ENCODE measurements around the gene ZC3H12D.

- TF ChIP-seq EP300 (IDR thresholded peaks at IDR 0.05; ENCODE audit: low read depth in 2 of 2, low read length in 2 of 2) (no peak), EP300 (CRISPR knock-in tag; IDR thresholded peaks at IDR 0.05; ENCODE audit: borderline replicate concordance) (no peak), ZNF33B (CRISPR knock-in tag; IDR thresholded peaks at IDR 0.05) (no peak), REST (IDR thresholded peaks at IDR 0.05; ENCODE audit: borderline replicate concordance in 1 of 2, low read depth in 1 of 2, low read length in 2 of 2) (no peak)
- TF ChIP-seq, protein P1, sequence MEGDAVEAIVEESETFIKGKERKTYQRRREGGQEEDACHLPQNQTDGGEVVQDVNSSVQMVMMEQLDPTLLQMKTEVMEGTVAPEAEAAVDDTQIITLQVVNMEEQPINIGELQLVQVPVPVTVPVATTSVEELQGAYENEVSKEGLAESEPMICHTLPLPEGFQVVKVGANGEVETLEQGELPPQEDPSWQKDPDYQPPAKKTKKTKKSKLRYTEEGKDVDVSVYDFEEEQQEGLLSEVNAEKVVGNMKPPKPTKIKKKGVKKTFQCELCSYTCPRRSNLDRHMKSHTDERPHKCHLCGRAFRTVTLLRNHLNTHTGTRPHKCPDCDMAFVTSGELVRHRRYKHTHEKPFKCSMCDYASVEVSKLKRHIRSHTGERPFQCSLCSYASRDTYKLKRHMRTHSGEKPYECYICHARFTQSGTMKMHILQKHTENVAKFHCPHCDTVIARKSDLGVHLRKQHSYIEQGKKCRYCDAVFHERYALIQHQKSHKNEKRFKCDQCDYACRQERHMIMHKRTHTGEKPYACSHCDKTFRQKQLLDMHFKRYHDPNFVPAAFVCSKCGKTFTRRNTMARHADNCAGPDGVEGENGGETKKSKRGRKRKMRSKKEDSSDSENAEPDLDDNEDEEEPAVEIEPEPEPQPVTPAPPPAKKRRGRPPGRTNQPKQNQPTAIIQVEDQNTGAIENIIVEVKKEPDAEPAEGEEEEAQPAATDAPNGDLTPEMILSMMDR (CRISPR knock-in tag; IDR thresholded peaks at IDR 0.05), result no peak
These were observed 26.0 kb downstream of the ZC3H12D start for GRCh38 chr6:149458806-149459205.

All from HepG2 (cell line).